ENCODE measurements around the gene RAD51B.

Gene RAD51B

GRCh38 chr14:67837011-67837624 is 17.5 kb downstream of the RAD51B start:
- peak; percentile 59 for DNase-seq

DNA sequence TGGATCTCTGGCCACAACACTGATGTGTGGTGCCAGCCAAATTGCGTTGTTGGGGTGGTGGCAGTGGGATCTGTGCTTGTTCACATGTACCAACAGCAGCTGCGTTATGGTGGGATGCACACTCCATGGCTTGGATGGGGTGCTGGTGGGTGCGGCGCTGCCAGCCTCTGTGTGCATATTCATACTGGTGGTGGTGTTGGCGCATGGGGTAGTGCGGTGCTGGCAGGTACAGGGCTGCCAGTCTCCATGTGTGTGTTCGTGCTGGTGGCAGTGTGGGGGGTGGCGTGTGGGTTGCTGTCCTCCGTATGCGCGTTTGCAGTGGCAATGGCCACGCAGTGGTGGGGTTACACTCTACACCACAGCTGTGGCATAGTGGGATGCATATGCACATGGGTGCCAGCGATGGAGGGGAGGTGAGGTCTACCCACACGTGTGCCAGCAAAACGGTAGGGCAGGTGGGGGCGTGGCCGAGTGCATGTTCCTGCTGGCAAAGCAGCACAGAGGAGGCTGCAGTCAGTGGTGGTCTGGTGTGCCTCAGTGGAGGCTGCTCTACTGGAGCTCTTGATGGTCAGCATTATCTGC is 26.5 kb downstream of the RAD51B start:
- DNase-seq = no peak

DNA sequence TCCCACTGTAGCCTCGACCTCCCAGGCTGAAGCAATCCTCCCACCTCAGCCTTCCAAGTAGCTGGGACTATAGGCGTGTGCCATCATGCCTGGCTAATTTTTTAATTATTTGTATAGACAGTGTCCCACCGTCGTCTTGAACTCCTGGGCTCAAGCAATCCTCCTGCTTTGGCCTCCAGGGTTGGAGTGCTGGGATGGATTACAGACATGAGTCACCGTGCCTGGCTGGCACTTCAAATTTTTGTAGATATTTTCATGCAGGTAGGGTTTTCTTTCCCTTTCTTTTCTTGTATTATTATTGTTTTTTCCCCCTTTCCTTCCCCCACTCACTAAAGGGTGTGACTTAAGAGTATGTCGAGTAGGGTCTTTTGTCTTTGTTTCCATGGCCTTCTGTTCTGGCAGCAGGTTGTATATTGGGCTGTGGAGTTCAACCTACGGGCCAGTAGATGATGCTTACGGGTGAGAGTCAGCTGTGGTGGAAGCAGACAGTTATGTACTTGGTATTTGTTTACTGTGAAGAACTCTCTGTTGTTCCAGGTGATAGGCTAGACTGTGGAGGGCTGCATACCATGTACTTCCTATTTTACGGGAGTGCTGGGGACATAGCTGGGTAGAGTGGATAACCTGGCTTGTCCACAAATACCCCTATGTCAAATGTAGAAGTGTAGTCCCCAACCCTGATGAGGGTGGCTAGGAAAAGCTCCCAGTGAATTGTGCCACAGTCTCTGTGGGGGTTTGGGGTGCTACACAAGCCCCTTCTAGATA is 30.7 kb downstream of the RAD51B start:
- DNase-seq = no peak

- DNase-seq = no peak
These were observed 32.3 kb downstream of the RAD51B start for GRCh38 chr14:67851785-67852410.

DNA sequence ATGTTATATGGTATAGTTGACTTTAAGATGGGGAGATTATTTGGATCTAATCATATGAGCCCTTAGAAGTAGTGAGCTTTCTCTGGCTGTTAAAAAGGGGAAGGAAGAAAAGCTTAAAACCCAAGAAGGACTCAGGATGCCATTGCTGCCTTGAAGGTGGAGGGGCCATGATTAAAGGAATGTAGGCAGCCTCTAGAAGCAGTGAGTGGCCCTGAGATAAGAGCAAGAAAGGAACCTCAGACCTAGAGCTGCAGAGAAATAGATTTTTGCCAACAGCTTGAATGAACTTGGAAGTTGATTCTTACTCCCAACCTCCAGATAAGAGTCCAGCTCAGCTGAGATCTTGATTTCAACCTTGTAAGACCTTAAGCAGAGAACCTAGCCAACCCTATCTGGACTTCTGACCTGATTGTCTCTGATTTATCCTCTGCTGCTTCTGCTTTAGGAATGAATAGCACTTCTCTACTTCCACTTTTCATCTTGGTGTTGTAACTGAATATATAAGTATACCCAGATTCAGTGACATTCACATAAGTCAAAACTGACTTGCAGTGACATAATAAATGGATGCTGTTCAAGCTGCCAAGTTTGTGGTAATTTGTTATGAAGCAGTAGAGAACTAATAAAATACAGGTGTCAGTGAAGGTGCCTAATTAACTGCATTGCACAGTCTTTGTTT is 33.5 kb downstream of the RAD51B start:
- no peak for DNase-seq

DNA sequence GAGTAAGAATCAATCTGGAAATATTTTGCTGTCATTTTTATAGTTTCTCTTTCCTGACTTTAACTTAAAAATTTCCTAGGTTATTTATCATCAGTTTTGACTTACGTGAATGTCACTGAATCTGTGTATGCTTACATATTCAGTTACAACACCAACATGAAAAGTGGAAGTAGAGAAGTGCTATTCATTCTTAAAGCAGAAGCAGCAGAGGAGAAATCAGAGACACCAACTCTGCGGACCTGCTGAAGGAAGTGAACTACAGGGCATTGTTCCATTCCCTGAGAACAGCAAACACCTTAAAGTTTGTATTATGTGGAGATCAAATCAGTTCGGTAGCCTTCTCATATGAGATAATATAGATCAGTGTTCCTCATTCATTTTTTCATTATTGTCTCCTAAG is 34.1 kb downstream of the RAD51B start:
- no peak for DNase-seq

GRCh38 chr14:67856827-67857226 is 37.2 kb downstream of the RAD51B start:
- no peak for DNase-seq

DNA sequence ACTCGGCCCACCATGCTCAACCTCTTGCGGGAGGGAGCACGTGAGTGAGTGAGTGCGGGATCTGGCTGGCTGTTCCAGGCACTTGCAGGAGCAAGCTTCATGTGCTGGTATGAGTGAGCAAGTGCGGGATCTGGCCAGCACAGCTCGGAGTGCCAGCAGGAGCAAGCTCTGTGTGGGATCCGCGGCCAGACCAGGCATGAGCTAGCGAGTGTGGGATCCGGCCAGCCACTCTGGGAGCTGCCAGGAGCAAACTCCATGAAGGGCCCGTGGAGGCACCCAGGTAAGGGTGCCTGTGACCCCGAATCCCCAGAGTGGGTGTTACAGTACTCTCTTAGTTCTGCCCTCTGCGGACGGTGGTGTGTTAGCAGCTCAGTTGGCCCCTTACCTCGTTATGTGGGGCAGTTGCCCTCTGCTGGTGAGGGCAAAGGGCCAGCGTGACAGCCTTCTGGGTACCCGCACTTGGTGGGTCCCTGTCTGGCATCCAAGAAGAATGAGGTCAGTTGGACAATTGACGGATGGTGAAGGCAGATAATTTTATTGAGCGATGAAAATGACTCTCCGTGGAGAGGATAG is 38.3 kb downstream of the RAD51B start:
- DNase-seq = no peak

- DNase-seq = no peak
These were observed 39.7 kb downstream of the RAD51B start for GRCh38 chr14:67859169-67859749.

GRCh38 chr14:67863223-67863622 is 43.6 kb downstream of the RAD51B start:
- no peak for DNase-seq

DNA sequence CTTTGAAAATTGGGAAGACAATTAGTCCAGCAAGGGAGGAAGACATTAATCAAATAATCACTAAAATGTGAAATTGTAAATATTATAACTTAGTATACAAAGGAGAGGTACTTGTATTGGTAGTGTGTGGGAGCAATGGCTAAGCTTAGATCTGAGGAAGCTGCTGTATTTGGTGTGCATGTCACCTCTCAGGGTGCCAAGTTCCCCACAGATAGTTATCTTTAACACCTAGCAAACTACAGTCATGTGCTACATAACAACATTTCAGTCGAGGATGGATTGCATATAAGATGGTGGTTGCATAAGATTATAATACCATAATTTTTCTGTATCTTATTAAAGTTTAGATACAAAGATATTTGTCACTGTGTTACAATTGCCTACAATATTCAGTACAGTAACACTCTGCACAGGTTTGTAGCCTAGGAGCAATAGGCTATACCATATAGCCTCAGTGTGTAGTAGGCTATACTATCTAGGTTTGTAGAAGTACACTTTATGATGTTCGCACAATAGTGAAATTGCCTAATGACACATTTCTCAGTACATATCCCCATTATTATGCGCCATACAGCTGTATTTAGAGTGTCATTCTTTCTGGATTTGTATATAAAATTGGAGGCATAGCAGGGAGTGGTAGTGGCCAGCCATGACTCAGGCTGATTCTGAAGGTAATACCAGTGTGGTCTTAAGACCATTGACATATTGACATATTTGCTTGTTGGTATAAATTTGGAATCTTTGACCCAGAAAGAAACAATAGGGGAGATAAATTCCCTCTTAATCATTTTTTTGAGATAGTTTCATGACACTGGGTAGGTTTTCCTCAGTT is 55.8 kb downstream of the RAD51B start:
- DNase-seq = no peak

DNA sequence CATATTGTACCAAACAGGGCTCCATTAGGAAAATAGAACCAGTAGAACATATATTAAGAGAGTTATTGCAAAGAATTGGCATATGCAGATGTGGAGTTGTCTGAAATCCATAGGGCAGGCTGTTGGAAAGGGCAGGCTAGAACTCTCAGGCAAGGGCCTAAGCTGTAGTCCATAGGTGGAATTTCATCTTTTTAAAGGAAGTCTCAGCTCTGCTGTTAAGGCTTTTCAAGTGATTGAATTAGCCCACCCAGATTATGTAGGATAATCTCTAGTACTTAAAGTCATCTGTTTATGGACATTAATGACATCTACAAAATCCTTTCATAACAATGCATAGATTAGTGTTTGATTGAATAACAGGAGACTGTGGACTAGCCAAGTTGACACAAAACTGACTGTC is 59.4 kb downstream of the RAD51B start:
- no peak for DNase-seq

- no peak for DNase-seq
These were observed 61.6 kb downstream of the RAD51B start for GRCh38 chr14:67881225-67881624.

DNA sequence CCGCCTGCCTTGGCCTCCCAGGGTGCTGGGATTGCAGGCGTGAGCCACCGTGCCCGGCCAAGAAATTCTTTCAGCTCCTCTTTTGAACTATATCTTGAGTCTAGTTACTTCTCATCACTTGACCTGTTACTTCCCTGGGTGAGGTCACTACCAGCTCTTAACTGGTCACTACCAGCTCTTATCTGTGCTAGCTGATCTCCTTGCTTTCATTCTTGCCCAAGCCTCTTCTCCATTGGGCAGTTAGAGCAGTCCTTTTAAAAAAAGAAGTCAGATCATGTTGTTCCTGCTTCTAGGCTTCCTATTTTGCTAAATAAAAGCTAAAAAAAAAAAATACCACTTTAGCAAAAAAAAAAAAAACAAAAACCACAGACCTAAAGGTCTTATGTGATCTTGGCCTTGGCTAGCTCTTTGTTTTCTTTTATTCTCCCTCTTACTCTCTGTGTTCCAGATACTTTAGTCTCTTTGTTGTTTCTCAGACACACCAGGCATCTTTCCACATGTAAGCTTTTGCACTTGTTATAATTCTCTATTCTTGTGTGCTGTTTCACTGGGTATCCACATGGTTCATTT is 63.5 kb downstream of the RAD51B start:
- DNase-seq = no peak

DNA sequence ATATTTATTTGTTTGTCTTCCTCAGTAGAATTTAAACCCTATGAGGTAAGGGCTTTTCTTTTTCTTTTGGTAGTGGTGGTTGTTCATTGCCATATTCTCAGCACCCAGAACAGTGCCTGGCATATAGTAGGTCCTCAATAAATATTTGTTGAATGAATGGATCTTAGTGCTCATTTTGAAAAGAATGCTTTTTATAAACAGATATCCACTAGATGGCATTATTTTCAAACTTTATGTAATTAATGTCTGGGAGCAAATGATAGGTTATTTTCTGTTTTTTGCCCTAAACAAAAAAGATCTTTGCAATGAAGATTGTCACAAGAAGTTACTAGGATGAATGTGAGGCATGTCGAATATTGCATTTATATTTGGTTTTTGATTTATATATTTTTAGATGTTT is 64.1 kb downstream of the RAD51B start:
- no peak for DNase-seq

- DNase-seq = no peak
These were observed 66.6 kb downstream of the RAD51B start for GRCh38 chr14:67886191-67886590.

DNA sequence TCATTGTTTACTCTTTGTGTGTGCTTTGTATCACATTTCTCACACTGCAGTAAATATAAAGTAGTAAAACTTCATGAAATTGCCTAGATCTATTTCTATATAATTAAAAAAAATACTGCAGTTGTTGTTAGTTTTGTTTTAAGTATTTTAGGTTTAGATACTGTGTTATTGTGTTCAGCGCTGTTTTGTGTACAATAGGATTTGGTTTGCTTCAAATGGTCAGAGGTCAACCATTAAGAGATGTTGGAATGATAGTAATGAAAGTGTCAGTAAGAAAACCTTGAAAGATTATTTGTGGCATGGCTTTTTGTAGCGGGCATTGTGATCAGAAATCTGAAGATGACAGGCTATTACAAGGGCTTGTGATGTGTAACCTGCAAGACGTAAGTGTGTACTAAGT is 67.9 kb downstream of the RAD51B start:
- no peak for DNase-seq

DNA sequence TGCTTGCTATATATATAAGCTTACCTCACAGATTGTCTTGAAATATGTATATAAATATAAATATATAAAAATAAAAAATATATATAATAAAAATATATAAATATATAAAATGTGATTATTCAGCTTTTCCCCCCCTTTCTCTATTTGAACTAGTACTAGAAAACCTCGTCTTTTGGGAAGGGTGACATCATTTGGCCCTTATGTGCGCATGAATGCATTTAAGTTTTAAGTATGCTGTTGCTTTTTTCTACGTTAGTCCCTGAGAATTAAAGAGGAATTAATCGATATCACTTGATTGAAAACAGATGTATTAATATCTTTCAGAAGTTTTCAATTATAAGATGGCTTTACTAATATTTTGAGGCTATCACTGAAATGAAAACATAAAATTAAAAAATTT is 69.9 kb downstream of the RAD51B start:
- no peak for DNase-seq

DNA sequence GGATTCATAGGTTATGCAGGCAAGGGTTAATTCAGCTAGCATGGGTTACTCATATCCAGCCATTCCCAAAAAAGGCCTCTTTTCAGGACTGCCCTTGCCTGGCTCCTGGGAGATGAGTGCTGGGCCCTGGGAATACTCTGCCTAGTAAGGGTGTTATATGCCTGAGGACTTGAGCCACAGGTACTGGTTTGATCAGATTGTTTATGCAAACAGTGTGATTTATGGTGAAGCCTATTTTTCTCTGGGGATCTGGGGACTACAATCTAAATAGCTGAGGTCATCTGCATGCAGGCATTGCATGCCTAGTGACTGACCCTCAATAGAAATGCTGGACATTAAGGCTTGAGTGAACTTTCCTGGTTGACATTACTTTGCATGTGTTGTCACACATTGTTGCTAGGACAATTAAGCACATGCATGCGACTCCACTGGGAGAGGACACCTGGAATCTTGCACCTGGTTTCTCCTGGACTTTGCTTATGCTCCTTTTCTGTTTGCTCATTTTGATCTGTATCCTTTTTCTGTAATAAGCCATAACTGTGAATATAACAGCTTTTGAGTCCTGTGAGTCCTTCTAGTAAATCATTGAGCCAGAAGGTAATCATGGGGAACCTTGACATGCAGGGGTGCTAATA is 73.0 kb downstream of the RAD51B start:
- no peak for DNase-seq

DNA sequence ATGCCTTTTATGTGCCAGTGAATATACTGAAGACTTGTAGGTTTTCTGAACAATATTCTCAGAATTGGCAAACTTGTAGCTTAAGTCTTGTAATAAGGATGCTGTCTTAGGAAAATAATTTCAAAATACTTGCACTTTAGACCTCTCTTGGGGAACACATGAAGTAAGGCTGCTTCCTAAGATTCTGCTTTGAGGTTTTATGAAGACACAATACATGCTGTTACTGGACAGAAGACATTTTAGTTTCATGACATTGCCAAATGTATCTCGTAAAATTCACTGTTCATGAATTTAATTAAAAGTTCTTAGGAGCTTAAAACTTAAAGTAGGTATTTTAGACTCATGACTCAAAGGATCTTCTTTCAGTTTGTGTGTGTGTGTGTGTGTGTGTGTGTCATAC is 80.7 kb downstream of the RAD51B start:
- DNase-seq = no peak

Measured in stimulated activated CD4-positive, alpha-beta T cell treated with anti-CD3 and anti-CD28 coated beads, Interleukin-4, amount 100 ng/mL, for 1 hour (primary cell).